BJ (cell line): ENCODE results near the gene TRAK1. TPM values are rescaled to one million over a fixed set of nuclear protein-coding genes. Genes with fewer than 3 reads are reported as not detected.

Source experiments
- CTCF ChIA-PET: fragments of 350-600 bp; formaldehyde crosslinking; extraction: SDS; loops from one replicate; lab custom pipeline; 2021; ENCODE audit warnings: antibody characterized with exemption, inconsistent platforms; lab: Yijun Ruan, JAX
- POLR2A ChIA-PET: fragments of 300-600 bp; sonication (Branson Sonifier 250); formaldehyde crosslinking; extraction: SDS; loops from one replicate; lab custom pipeline; 2021; ENCODE audit warnings: antibody characterized with exemption; lab: Charles Lee
- DNase-seq: peaks from one replicate; pipeline ENCODE4 v3.0.0-alpha.2; 2011; ENCODE audit warnings: low read depth
- H3K27me3 ChIP-seq: 2 replicates; pipeline ENCODE4 v1.6.0; 2011; ENCODE audit warnings: low read length; ENCODE audit not compliant: control insufficient read depth, insufficient read depth
- H3K36me3 ChIP-seq: 2 replicates; pipeline ENCODE4 v1.5.1; 2011; ENCODE audit warnings: low read length; ENCODE audit not compliant: control insufficient read depth, insufficient read depth
- H3K4me3 ChIP-seq: 2 replicates; pipeline ENCODE4 v1.5.1; 2011; ENCODE audit warnings: low read depth, mild to moderate bottlenecking, control low read depth, low read length
- polyA plus RNA-seq: library from polyadenylated mRNA; depleted of rRNA; stranded (reverse); fragments of >200 nt; gene quantifications from 2 replicates; pipeline ENCODE4 v1.2.3, GENCODE V29; 2011
- TF ChIP-seq, protein P1 (sequence below): IDR thresholded peaks from 2 replicates; pipeline ENCODE4 v1.5.1; 2011; ENCODE audit warnings: low read depth, mild to moderate bottlenecking, control low read depth, inconsistent platforms, low read length, moderate library complexity; ENCODE audit not compliant: insufficient read depth

Gene TRAK1
- polyA plus RNA-seq, 1 experiment: 36.3 TPM

- Histone ChIP-seq H3K4me3 (no peak overlapping the region), H3K27me3 (no peaks in the 10 kb centered on the region), H3K36me3 (no peaks in the 10 kb centered on the region)
- ChIA-PET CTCF (no interaction called here), POLR2A (interaction anchor here (0.7 kb wide), 1 partner anchor 86 kb away, joined by 5 read pairs; no protein-coding TSS in a partner anchor)
- DNase-seq: no peak
- TF ChIP-seq, protein P1, sequence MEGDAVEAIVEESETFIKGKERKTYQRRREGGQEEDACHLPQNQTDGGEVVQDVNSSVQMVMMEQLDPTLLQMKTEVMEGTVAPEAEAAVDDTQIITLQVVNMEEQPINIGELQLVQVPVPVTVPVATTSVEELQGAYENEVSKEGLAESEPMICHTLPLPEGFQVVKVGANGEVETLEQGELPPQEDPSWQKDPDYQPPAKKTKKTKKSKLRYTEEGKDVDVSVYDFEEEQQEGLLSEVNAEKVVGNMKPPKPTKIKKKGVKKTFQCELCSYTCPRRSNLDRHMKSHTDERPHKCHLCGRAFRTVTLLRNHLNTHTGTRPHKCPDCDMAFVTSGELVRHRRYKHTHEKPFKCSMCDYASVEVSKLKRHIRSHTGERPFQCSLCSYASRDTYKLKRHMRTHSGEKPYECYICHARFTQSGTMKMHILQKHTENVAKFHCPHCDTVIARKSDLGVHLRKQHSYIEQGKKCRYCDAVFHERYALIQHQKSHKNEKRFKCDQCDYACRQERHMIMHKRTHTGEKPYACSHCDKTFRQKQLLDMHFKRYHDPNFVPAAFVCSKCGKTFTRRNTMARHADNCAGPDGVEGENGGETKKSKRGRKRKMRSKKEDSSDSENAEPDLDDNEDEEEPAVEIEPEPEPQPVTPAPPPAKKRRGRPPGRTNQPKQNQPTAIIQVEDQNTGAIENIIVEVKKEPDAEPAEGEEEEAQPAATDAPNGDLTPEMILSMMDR: no peak
Observed at GRCh38 chr3:42081838-42082473, 9.2 kb upstream of the TRAK1 start.

- POLR2A ChIA-PET: no interaction called here
- DNase-seq: no peak
- TF ChIP-seq, protein P1: no peak
- Histone ChIP-seq H3K4me3 (no peak overlapping the region), H3K27me3 (no peaks in the 10 kb centered on the region), H3K36me3 (no peaks in the 10 kb centered on the region; the same call in 1 of the 2 replicates)
- CTCF ChIA-PET: interaction anchor here (1.3 to 3.2 kb wide), 2 partner anchors 13 to 15 kb away, joined by 3 to 15 read pairs; no protein-coding TSS in a partner anchor
Observed at GRCh38 chr3:42084586-42084985, 6.6 kb upstream of the TRAK1 start.

GRCh38 chr3:42085641-42086376 lies 5.3 kb upstream of the TRAK1 start:
- Histone ChIP-seq H3K36me3 (no peaks in the 10 kb centered on the region; the same call in 1 of the 2 replicates), H3K27me3 (no peaks in the 10 kb centered on the region), H3K4me3 (no peak overlapping the region)
- TF ChIP-seq, protein P1: no peak
- no peak for DNase-seq
- POLR2A ChIA-PET: interaction anchor here (0.5 to 0.6 kb wide), 2 partner anchors 39 to 405 kb away, joined by 4 to 9 read pairs; no protein-coding TSS in a partner anchor
- CTCF ChIA-PET: interaction anchor here (0.6 to 3.2 kb wide), 3 partner anchors 12 to 129 kb away, joined by 3 to 15 read pairs (median 4); no protein-coding TSS in a partner anchor

DNA sequence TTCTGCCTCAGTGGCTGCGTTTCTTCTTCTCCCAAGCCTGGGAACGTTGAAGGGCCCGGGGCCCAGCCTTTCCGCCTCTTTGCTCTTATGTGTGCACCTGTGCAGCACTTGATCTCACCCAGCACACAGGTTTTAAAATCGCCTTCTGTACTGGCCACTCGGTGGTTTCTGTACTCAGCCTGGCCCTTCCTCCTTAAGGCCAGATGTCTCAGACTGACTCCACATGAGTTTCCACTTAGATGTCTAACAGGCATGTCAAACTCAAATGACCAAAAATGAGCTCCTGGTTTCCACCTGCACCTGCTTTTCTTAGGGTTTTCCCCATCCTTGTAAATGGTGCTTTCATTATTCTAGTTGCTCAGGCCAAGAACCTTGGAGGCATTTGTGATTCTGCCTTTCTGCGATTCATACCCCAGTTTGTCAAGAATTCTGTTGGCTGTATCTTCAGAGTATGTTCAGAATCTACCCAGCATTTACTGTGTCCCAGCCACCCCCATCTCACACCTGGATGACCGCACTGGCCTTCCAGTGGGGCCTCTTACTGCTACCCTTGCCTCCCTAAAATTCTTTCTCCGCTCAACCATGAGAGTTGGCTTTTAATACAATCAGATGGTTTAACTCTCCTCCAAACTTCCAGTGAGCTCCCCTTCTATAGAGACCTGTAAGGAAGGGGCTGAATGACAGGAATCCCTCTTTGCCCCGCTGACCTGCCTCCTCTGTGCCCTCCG lies 2.2 kb upstream of the TRAK1 start:
- Histone ChIP-seq H3K4me3 (no peak overlapping the region), H3K36me3 (no peaks in the 10 kb centered on the region; the same call in 1 of the 2 replicates), H3K27me3 (no peaks in the 10 kb centered on the region)
- ChIA-PET CTCF (interaction anchor here (1.4 kb wide), 1 partner anchor 10 kb away, joined by 4 read pairs; no protein-coding TSS in a partner anchor), POLR2A (interaction anchor here (0.5 kb wide), 2 partner anchors 10 to 94 kb away, joined by 3 to 7 read pairs; no protein-coding TSS in a partner anchor)
- no peak for DNase-seq
- TF ChIP-seq, protein P1: no peak
